GM12878 (cell line): ENCODE measurements around the gene ATF7IP. TPM values are rescaled to one million over a fixed set of nuclear protein-coding genes. Genes with fewer than 3 reads are reported as not detected.

Experiments used
- ATF2 ChIP-seq: IDR thresholded peaks from 2 replicates; pipeline ENCODE4 v1.6.1; 2012; ENCODE audit warnings: low read length, inconsistent platforms
- BHLHE40 ChIP-seq, 2 experiments: fragments of 450-650 bp in 1 of 2; IDR thresholded peaks; 2 replicates each; pipeline ENCODE4 v1.6.1; 2011 to 2017; ENCODE audit warnings: low read depth in 2 of 2, borderline replicate concordance in 1 of 2, improper control_type of control experiment in 1 of 2, low read length in 1 of 2, mild to moderate bottlenecking in 1 of 2
- ETV6 ChIP-seq, 2 experiments: fragments of 450-650 bp in 1 of 2; IDR thresholded peaks in 1 of 2; conservative IDR thresholded peaks in 1 of 2; 2 replicates each; pipeline ENCODE4 v1.6.1; 2014; ENCODE audit warnings: antibody characterized with exemption in 1 of 2, borderline replicate concordance in 1 of 2, low read depth in 1 of 2, mild to moderate bottlenecking in 1 of 2, moderate library complexity in 1 of 2
- KDM1A ChIP-seq: fragments of 200-600 bp; sonication (generic); IDR thresholded peaks from 2 replicates; pipeline ENCODE4 v1.6.1; 2016; ENCODE audit warnings: borderline replicate concordance
- MLLT1 ChIP-seq: fragments of 450-650 bp; IDR thresholded peaks from 2 replicates; pipeline ENCODE4 v1.6.1; 2016; ENCODE audit warnings: mild to moderate bottlenecking
- MTA3 ChIP-seq: IDR thresholded peaks from 2 replicates; pipeline ENCODE4 v1.6.1; 2012; ENCODE audit warnings: low read length, inconsistent platforms, borderline replicate concordance
- NFXL1 ChIP-seq: fragments of 450-650 bp; IDR thresholded peaks from 2 replicates; pipeline ENCODE4 v1.6.1; 2017; ENCODE audit warnings: antibody characterized with exemption, mild to moderate bottlenecking, borderline replicate concordance
- NRF1 ChIP-seq: conservative IDR thresholded peaks from 2 replicates; pipeline ENCODE4 v1.6.1; 2011; ENCODE audit warnings: mild to moderate bottlenecking, low read depth, low read length, improper control_type of control experiment
- SIN3A ChIP-seq: IDR thresholded peaks from 2 replicates; pipeline ENCODE4 v1.6.1; 2012; ENCODE audit warnings: low read depth, low read length, improper control_type of control experiment
- SKIL ChIP-seq: fragments of 450-650 bp; IDR thresholded peaks from 2 replicates; pipeline ENCODE4 v1.6.1; 2017; ENCODE audit warnings: mild to moderate bottlenecking, low read depth, inconsistent platforms; ENCODE audit not compliant: poor library complexity, severe bottlenecking
- SMAD5 ChIP-seq: IDR thresholded peaks from 2 replicates; pipeline ENCODE4 v1.6.1; 2016; ENCODE audit warnings: antibody characterized with exemption, low read depth
- SMARCA5 ChIP-seq: fragments of 450-650 bp; IDR thresholded peaks from 2 replicates; pipeline ENCODE4 v1.6.1; 2017; ENCODE audit warnings: mild to moderate bottlenecking
- SMC3 ChIP-seq: IDR thresholded peaks from 2 replicates; pipeline ENCODE4 v1.6.1; 2011; ENCODE audit warnings: low read length, improper control_type of control experiment, borderline replicate concordance
- SP1 ChIP-seq: IDR thresholded peaks from one replicate; pipeline ENCODE4 v1.6.1; 2011; ENCODE audit warnings: low read depth, low read length
- ZNF207 ChIP-seq: fragments of 450-650 bp; IDR thresholded peaks from 2 replicates; pipeline ENCODE4 v1.6.1; 2014; ENCODE audit warnings: antibody characterized with exemption, mild to moderate bottlenecking, borderline replicate concordance
- polyA plus RNA-seq, 11 experiments: library from polyadenylated mRNA; depleted of rRNA in 4 of 11; unstranded in 6 of 11; stranded (reverse) in 5 of 11; fragments of >200 nt; fragmentation: Nextera tagmentation in 4 of 11; fragmentation: Illumina TruSeq in 1 of 11; extraction: Ambion mirVana in 4 of 11; extraction: Trizol in 1 of 11; gene quantifications; 1 replicate in 1 of 11; 2 replicates in 10 of 11; pipeline versions ENCODE4 v1.2.1 to v1.2.3, GENCODE V29; 2011 to 2016; ENCODE audit warnings: inconsistent platforms in 2 of 11, missing spikeins in 2 of 11, low read depth in 1 of 11
- total RNA-seq, 4 experiments: library from RNA; depleted of rRNA in 3 of 4; stranded (reverse); fragments of >200 nt in 3 of 4; fragmentation: Illumina TruSeq in 1 of 4; extraction: Trizol in 1 of 4; gene quantifications; 2 replicates each; pipeline versions ENCODE4 v1.2.1 to v1.2.3, GENCODE V29; 2013 to 2021
- TF ChIP-seq, protein P1 (sequence below): fragments of 150-350 bp; IDR thresholded peaks from 2 replicates; pipeline ENCODE4 v1.6.1; 2014; ENCODE audit warnings: mild to moderate bottlenecking, low read depth, low read length
- TF ChIP-seq, protein P2 (sequence below): fragments of 450-650 bp; conservative IDR thresholded peaks from 2 replicates; pipeline ENCODE4 v1.6.1; 2017; ENCODE audit warnings: mild to moderate bottlenecking, moderate library complexity

ATF7IP gene
- total and polyA plus RNA-seq, 10 of the 15 experiments (the other 5 are each of a cell fraction or from before 2014, with no cell fraction given), result 6.2 to 66.6 (median 29.3) TPM

DNA sequence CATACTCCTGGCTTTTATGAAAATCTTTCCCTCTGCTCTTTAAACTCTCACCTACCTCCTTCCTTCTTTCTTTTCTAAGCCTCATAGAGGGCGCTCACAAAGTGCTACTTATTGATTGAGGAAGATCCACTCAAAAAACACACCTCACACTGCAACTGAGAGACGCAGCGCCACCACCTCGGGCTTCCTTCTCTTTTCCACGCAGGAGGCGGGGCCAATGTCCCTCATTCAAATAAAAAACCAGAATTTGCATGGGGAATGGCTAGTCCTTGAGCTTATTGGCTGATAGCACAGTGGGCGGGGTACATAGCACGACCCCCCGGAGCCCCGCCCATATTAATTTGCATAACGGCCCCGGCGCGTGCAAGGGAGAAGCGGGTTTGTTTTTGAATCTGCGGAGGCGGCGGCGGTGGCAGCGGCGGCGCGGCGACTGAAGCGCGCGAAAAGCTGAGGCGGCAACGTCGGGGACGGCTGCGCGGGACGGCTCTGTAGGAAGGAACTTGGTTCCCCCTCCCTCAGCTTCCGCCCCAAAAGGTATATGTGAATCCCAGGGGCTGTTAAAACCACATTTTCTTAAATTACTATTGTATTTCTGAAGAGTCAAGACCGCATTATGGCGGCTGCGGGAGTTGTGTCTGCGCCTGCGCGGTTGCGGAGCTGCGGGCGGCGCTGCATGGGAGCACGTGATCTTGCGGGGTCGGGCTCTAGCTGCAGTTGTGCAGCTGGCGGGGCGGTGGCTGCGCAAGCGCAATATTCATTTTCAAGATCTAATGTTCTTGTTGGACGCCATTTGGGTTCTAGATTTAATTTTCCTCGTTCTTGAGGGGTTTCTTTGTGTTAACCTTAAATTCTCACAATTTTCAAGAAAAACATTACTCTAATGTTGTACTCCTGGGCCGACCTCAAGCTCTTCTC, at the start of gene ATF7IP (continued):
- TF ChIP-seq MLLT1, result peak; percentile 84; the same call in 1 of the 2 replicates
- TF ChIP-seq SIN3A, result peak; percentile 70
- TF ChIP-seq NRF1, result peak; percentile 44
- TF ChIP-seq ZNF207, result peak; percentile 33; the same call in 1 of the 2 replicates
- peak; percentile 79 for TF ChIP-seq SMAD5
- TF ChIP-seq NFXL1, result no peak
- TF ChIP-seq SP1, result peak; percentile 80
- peak in 1 of 2 experiments; percentile 49; a peak in 1 of 4 replicates for TF ChIP-seq ETV6 (conservative IDR thresholded peaks at IDR 0.05 in 1 of 2, IDR thresholded peaks at IDR 0.05 in 1 of 2; ENCODE audit: borderline replicate concordance in 1 of 2, low read depth in 1 of 2)
- TF ChIP-seq, protein P1, sequence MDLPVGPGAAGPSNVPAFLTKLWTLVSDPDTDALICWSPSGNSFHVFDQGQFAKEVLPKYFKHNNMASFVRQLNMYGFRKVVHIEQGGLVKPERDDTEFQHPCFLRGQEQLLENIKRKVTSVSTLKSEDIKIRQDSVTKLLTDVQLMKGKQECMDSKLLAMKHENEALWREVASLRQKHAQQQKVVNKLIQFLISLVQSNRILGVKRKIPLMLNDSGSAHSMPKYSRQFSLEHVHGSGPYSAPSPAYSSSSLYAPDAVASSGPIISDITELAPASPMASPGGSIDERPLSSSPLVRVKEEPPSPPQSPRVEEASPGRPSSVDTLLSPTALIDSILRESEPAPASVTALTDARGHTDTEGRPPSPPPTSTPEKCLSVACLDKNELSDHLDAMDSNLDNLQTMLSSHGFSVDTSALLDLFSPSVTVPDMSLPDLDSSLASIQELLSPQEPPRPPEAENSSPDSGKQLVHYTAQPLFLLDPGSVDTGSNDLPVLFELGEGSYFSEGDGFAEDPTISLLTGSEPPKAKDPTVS, result no peak
- peak; percentile 95 to 98 for TF ChIP-seq BHLHE40 (IDR thresholded peaks at IDR 0.05; ENCODE audit: borderline replicate concordance in 1 of 2, low read depth in 2 of 2, low read length in 1 of 2)
- peak; percentile 9; the same call in 1 of the 2 replicates for TF ChIP-seq MTA3
- peak; percentile 34; the same call in 1 of the 2 replicates for TF ChIP-seq SMC3
- TF ChIP-seq SKIL, result peak; percentile 60
- TF ChIP-seq KDM1A, result no peak
- TF ChIP-seq, protein P2, sequence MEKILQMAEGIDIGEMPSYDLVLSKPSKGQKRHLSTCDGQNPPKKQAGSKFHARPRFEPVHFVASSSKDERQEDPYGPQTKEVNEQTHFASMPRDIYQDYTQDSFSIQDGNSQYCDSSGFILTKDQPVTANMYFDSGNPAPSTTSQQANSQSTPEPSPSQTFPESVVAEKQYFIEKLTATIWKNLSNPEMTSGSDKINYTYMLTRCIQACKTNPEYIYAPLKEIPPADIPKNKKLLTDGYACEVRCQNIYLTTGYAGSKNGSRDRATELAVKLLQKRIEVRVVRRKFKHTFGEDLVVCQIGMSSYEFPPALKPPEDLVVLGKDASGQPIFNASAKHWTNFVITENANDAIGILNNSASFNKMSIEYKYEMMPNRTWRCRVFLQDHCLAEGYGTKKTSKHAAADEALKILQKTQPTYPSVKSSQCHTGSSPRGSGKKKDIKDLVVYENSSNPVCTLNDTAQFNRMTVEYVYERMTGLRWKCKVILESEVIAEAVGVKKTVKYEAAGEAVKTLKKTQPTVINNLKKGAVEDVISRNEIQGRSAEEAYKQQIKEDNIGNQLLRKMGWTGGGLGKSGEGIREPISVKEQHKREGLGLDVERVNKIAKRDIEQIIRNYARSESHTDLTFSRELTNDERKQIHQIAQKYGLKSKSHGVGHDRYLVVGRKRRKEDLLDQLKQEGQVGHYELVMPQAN, result peak; percentile 29; the same call in 1 of the 2 replicates
- no peak; the same call in 1 of the 2 replicates for TF ChIP-seq ATF2
- peak; percentile 63 for TF ChIP-seq SMARCA5
